Neural cell (in vitro differentiated cells): ENCODE data around the gene HDAC4. TPM values are rescaled to one million over a fixed set of nuclear protein-coding genes. Genes with fewer than 3 reads are reported as not detected.

Experiments
- H2AFZ ChIP-seq: fragments of 200-600, 300-800 bp; sonication (generic), shearing (Covaris generic); 2 replicates; pipeline ENCODE4 v1.6.0; 2014; ENCODE audit warnings: low read depth, mild to moderate bottlenecking, antibody characterized with exemption, low read length, moderate library complexity
- H3F3A ChIP-seq: fragments of 200-600 bp; shearing (Covaris generic); 2 replicates; pipeline ENCODE4 v1.6.1; 2016; ENCODE audit warnings: mild to moderate bottlenecking, moderate library complexity, mixed read lengths, antibody characterized with exemption, low read length; ENCODE audit not compliant: insufficient read depth, poor library complexity, severe bottlenecking
- H3K27ac ChIP-seq: fragments of 200-600, 300-800 bp; sonication (generic), shearing (Covaris generic); 2 replicates; pipeline ENCODE4 v1.5.1; 2014; ENCODE audit warnings: mild to moderate bottlenecking, low read length, moderate library complexity
- H3K27me3 ChIP-seq: fragments of 300-800, 200-600 bp; sonication (generic), shearing (Covaris generic); 2 replicates; pipeline ENCODE4 v1.6.0; 2014; ENCODE audit warnings: mild to moderate bottlenecking, low read depth, low read length, moderate library complexity; ENCODE audit not compliant: insufficient read depth
- H3K36me3 ChIP-seq: fragments of 300-800, 200-600 bp; sonication (generic), shearing (Covaris generic); 2 replicates; pipeline ENCODE4 v1.5.1; 2014; ENCODE audit warnings: mild to moderate bottlenecking, antibody characterized with exemption, low read length, moderate library complexity; ENCODE audit not compliant: insufficient read depth
- H3K4me2 ChIP-seq: fragments of 300-800, 200-600 bp; sonication (generic), shearing (Covaris generic); 2 replicates; pipeline ENCODE4 v1.6.0; 2014; ENCODE audit warnings: mild to moderate bottlenecking, low read length
- H3K4me3 ChIP-seq: fragments of 300-800, 200-600 bp; sonication (generic), shearing (Covaris generic); 2 replicates; pipeline ENCODE4 v1.5.1; 2014; ENCODE audit warnings: mild to moderate bottlenecking, low read length, moderate library complexity
- H3K79me2 ChIP-seq: fragments of 200-600 bp; shearing (Covaris generic); replicated peaks from 2 replicates; pipeline ENCODE4 v1.6.0; 2014; ENCODE audit warnings: mild to moderate bottlenecking, low read length, moderate library complexity; ENCODE audit not compliant: insufficient read depth
- H3K9ac ChIP-seq: fragments of 300-800, 200-600 bp; sonication (generic), shearing (Covaris generic); 2 replicates; pipeline ENCODE4 v1.6.1; 2016; ENCODE audit warnings: mild to moderate bottlenecking, low read length, mixed read lengths
- H3K9me2 ChIP-seq: fragments of 200-600 bp; shearing (Covaris generic); 2 replicates; pipeline ENCODE4 v1.6.1; 2016; ENCODE audit warnings: mild to moderate bottlenecking, low read length, mixed read lengths; ENCODE audit not compliant: insufficient read depth
- H3K9me3 ChIP-seq: fragments of 200-600, 300-800 bp; sonication (generic), shearing (Covaris generic); 2 replicates; pipeline ENCODE4 v1.6.1; 2016; ENCODE audit warnings: mild to moderate bottlenecking, mixed run types, low read length, moderate library complexity, mixed read lengths
- H4K20me1 ChIP-seq: fragments of 200-600 bp; shearing (Covaris generic); 2 replicates; pipeline ENCODE4 v1.6.1; 2016; ENCODE audit warnings: mild to moderate bottlenecking, mixed run types; ENCODE audit not compliant: insufficient read depth
- EP300 ChIP-seq: fragments of 450-650 bp; conservative IDR thresholded peaks from 2 replicates; pipeline ENCODE4 v1.6.1; 2014; ENCODE audit warnings: antibody characterized with exemption, mild to moderate bottlenecking, moderate library complexity; ENCODE audit not compliant: poor library complexity, severe bottlenecking
- EZH2 ChIP-seq: fragments of 200-600, 300-800 bp; shearing (Covaris generic), sonication (generic); IDR thresholded peaks from 2 replicates; pipeline ENCODE4 v1.6.1; 2014; ENCODE audit warnings: antibody characterized with exemption, low read length, borderline replicate concordance, mild to moderate bottlenecking; ENCODE audit not compliant: insufficient read depth, poor library complexity, severe bottlenecking
- MXI1 ChIP-seq: fragments of 450-650 bp; conservative IDR thresholded peaks from 2 replicates; pipeline ENCODE4 v1.6.1; 2014; ENCODE audit warnings: antibody characterized with exemption, mild to moderate bottlenecking; ENCODE audit not compliant: poor library complexity, severe bottlenecking
- POLR2AphosphoS5 ChIP-seq: IDR thresholded peaks from 2 replicates; pipeline ENCODE4 v1.6.1; 2012
- RAD21 ChIP-seq: fragments of 450-650 bp; conservative IDR thresholded peaks from 2 replicates; pipeline ENCODE4 v1.6.1; 2014; ENCODE audit warnings: antibody characterized with exemption, mild to moderate bottlenecking, moderate library complexity
- SMC3 ChIP-seq: fragments of 450-650 bp; conservative IDR thresholded peaks from 2 replicates; pipeline ENCODE4 v1.6.1; 2014; ENCODE audit warnings: antibody characterized with exemption, mild to moderate bottlenecking, moderate library complexity; ENCODE audit not compliant: poor library complexity
- TAF1 ChIP-seq: IDR thresholded peaks from 2 replicates; pipeline ENCODE4 v1.6.1; 2012; ENCODE audit warnings: low read depth
- polyA plus RNA-seq: library from polyadenylated mRNA; depleted of rRNA; stranded (reverse); fragments of >200 nt; gene quantifications from 2 replicates; pipeline ENCODE4 v1.2.3, GENCODE V29; 2014
- TF ChIP-seq, protein P1 (sequence below): IDR thresholded peaks from 2 replicates; pipeline ENCODE4 v1.6.1; 2012; ENCODE audit warnings: borderline replicate concordance
- TF ChIP-seq, protein P2 (sequence below): fragments of 450-650 bp; IDR thresholded peaks from 2 replicates; pipeline ENCODE4 v1.5.1; 2014; ENCODE audit warnings: antibody characterized with exemption, mild to moderate bottlenecking, moderate library complexity; ENCODE audit not compliant: poor library complexity, severe bottlenecking

Gene HDAC4
- polyA plus RNA-seq, 1 donor from 2014 or later, result 3.4 TPM

DNA sequence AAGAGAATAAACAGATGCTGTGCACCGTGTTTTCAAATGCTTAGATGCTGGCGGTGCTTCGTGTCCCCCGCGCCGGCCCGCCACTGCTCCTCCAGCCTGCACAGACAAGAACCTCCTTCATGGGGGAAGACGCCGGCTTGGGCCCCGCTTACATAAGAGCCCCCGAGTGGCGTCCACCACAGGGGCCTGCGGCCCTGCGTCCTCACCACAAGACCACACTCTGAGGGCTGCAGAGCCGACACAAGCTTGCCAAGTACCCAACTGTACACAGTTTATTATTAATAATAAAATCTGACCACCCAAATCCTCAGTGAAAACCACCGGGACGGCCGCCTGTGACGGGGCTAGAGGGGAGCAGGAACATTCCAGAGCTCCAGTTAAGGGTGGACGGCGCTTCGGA, 232.2 kb downstream of the HDAC4 start:
- Histone ChIP-seq H3F3A (no peaks in the 10 kb centered on the region), H3K9ac (no peak overlapping the region), H3K36me3 (no peaks in the 10 kb centered on the region), H3K27me3 (no peaks in the 10 kb centered on the region), H3K4me2 (no peak overlapping the region), H3K9me3 (peaks cover 11% of the 10 kb centered on the region), H2AFZ (no peak overlapping the region), H3K79me2 (no peaks in the 10 kb centered on the region), H3K27ac (no peak overlapping the region), H4K20me1 (no peaks in the 10 kb centered on the region), H3K9me2 (no peaks in the 10 kb centered on the region), H3K4me3 (no peak overlapping the region)
- TF ChIP-seq EZH2 (no peak), POLR2AphosphoS5 (no peak)

DNA sequence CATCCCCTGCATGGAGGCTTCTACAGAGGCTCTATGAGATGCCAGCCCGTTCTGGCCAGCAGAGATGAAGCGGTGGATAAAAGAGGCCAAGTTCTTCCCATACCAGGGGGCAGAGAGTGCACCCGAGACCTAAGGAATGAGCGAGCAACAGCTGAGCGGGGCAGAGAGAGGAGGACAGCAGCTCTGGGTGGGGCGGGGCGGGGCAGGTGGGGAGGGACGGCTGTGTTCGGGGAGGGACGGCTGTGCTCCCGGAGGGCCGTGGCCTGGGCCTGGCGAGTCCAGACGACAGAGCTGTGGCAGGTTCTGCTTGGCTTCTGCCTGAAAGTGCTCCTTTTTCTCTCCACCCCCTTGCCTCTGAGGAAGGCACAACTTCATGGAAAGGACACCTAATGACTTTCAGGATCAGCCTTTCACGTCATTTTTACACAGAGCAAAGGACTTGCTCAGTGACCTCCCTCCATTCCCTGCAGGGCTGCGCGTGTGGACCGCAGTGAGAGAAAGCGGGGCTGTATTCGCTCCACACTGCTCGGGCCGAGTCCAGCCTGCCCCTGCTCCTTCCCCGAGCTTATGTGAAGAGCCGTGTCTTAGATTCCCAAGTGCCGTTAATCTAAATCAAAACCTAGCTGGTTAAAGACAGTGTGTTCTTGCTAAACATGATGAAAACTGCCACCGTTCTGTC, 232.9 kb downstream of the HDAC4 start:
- no peak overlapping the region for H3K4me3 ChIP-seq
- peaks cover 11% of the 10 kb centered on the region for H3K9me3 ChIP-seq
- no peak overlapping the region for H2AFZ ChIP-seq
- H4K20me1 ChIP-seq, result no peaks in the 10 kb centered on the region
- TF ChIP-seq TAF1 (no peak), EZH2 (no peak), RAD21 (no peak), MXI1 (no peak), EP300 (no peak), SMC3 (no peak), POLR2AphosphoS5 (no peak)
- TF ChIP-seq, protein P1, sequence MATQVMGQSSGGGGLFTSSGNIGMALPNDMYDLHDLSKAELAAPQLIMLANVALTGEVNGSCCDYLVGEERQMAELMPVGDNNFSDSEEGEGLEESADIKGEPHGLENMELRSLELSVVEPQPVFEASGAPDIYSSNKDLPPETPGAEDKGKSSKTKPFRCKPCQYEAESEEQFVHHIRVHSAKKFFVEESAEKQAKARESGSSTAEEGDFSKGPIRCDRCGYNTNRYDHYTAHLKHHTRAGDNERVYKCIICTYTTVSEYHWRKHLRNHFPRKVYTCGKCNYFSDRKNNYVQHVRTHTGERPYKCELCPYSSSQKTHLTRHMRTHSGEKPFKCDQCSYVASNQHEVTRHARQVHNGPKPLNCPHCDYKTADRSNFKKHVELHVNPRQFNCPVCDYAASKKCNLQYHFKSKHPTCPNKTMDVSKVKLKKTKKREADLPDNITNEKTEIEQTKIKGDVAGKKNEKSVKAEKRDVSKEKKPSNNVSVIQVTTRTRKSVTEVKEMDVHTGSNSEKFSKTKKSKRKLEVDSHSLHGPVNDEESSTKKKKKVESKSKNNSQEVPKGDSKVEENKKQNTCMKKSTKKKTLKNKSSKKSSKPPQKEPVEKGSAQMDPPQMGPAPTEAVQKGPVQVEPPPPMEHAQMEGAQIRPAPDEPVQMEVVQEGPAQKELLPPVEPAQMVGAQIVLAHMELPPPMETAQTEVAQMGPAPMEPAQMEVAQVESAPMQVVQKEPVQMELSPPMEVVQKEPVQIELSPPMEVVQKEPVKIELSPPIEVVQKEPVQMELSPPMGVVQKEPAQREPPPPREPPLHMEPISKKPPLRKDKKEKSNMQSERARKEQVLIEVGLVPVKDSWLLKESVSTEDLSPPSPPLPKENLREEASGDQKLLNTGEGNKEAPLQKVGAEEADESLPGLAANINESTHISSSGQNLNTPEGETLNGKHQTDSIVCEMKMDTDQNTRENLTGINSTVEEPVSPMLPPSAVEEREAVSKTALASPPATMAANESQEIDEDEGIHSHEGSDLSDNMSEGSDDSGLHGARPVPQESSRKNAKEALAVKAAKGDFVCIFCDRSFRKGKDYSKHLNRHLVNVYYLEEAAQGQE, result no peak
- TF ChIP-seq, protein P2, sequence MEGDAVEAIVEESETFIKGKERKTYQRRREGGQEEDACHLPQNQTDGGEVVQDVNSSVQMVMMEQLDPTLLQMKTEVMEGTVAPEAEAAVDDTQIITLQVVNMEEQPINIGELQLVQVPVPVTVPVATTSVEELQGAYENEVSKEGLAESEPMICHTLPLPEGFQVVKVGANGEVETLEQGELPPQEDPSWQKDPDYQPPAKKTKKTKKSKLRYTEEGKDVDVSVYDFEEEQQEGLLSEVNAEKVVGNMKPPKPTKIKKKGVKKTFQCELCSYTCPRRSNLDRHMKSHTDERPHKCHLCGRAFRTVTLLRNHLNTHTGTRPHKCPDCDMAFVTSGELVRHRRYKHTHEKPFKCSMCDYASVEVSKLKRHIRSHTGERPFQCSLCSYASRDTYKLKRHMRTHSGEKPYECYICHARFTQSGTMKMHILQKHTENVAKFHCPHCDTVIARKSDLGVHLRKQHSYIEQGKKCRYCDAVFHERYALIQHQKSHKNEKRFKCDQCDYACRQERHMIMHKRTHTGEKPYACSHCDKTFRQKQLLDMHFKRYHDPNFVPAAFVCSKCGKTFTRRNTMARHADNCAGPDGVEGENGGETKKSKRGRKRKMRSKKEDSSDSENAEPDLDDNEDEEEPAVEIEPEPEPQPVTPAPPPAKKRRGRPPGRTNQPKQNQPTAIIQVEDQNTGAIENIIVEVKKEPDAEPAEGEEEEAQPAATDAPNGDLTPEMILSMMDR, result no peak
- no peaks in the 10 kb centered on the region for H3K36me3 ChIP-seq
- H3K27ac ChIP-seq, result no peak overlapping the region
- no peaks in the 10 kb centered on the region for H3K9me2 ChIP-seq
- H3K27me3 ChIP-seq, result no peaks in the 10 kb centered on the region
- no peak overlapping the region for H3K9ac ChIP-seq
- no peaks in the 10 kb centered on the region for H3F3A ChIP-seq
- H3K4me2 ChIP-seq, result no peak overlapping the region
- no peaks in the 10 kb centered on the region for H3K79me2 ChIP-seq
